HCT116 (cell line): ENCODE results near the gene CSNK2A1.

Experiments used
- CTCF ChIP-seq, 3 experiments: fragments of 200-600 bp in 1 of 3; sonication (generic) in 1 of 3; IDR thresholded peaks in 2 of 3; conservative IDR thresholded peaks in 1 of 3; 2 replicates each; pipeline ENCODE4 v1.5.1; 2012 to 2017; ENCODE audit warnings: low read depth in 2 of 3, low read length in 2 of 3, antibody characterized with exemption in 1 of 3, borderline replicate concordance in 1 of 3, control low read depth in 1 of 3, mild to moderate bottlenecking in 1 of 3, mixed read lengths in 1 of 3, mixed run types in 1 of 3, moderate library complexity in 1 of 3; ENCODE audit not compliant: insufficient read depth in 1 of 3
- EZH2 ChIP-seq: fragments of 200-600 bp; sonication (generic); IDR thresholded peaks from 2 replicates; pipeline ENCODE4 v1.6.1; 2017; ENCODE audit warnings: antibody characterized with exemption, mixed run types
- JUND ChIP-seq: IDR thresholded peaks from 2 replicates; pipeline ENCODE4 v1.6.1; 2012
- POLR2A ChIP-seq: IDR thresholded peaks from 2 replicates; pipeline ENCODE4 v1.7.0; 2011; ENCODE audit warnings: borderline replicate concordance; ENCODE audit not compliant: insufficient read depth, insufficient read length; ENCODE audit errors: extremely low read depth
- POLR2AphosphoS5 ChIP-seq: IDR thresholded peaks from 2 replicates; pipeline ENCODE4 v1.6.1; 2011; ENCODE audit warnings: mild to moderate bottlenecking, low read depth, low read length, moderate library complexity

- no peak for TF ChIP-seq JUND
- TF ChIP-seq CTCF (IDR thresholded peaks at IDR 0.05 in 2 of 3, conservative IDR thresholded peaks at IDR 0.05 in 1 of 3; ENCODE audit: borderline replicate concordance in 1 of 3, insufficient read depth in 1 of 3, low read depth in 2 of 3, low read length in 2 of 3): no peak
- no peak for TF ChIP-seq EZH2
- no peak for TF ChIP-seq POLR2A
- no peak for TF ChIP-seq POLR2AphosphoS5
These were observed 25.3 kb upstream of the CSNK2A1 start for GRCh38 chr20:568673-569415.
